ENCODE data around the gene MTMR3.

Gene MTMR3

GRCh38 chr22:29903371-29903770 is 20.4 kb downstream of the MTMR3 start:
- TF ChIP-seq CTCF (conservative IDR thresholded peaks at IDR 0.05), result no peak
- H3K27ac ChIP-seq, result no peak overlapping the region

- TF ChIP-seq CTCF (conservative IDR thresholded peaks at IDR 0.05), result no peak
Measured at GRCh38 chr22:29904020-29904419, 21.0 kb downstream of the MTMR3 start.

GRCh38 chr22:29907753-29908515 is 25.0 kb downstream of the MTMR3 start:
- peak overlapping the region; percentile 70 for H3K27ac ChIP-seq

More at GRCh38 chr22:29904020-29904419, 21.0 kb downstream of the MTMR3 start:
- no peak overlapping the region for H3K27ac ChIP-seq

GRCh38 chr22:29912141-29912540 is 29.2 kb downstream of the MTMR3 start:
- TF ChIP-seq CTCF (conservative IDR thresholded peaks at IDR 0.05), result no peak
- no peak overlapping the region for H3K27ac ChIP-seq

More at GRCh38 chr22:29907753-29908515, 25.0 kb downstream of the MTMR3 start:
- TF ChIP-seq CTCF (conservative IDR thresholded peaks at IDR 0.05), result no peak

- no peak overlapping the region for H3K27ac ChIP-seq
- TF ChIP-seq CTCF (conservative IDR thresholded peaks at IDR 0.05), result no peak
Measured at GRCh38 chr22:29912605-29913398, 29.8 kb downstream of the MTMR3 start.

GRCh38 chr22:29914165-29914564 is 31.2 kb downstream of the MTMR3 start:
- H3K27ac ChIP-seq, result no peak overlapping the region
- no peak for TF ChIP-seq CTCF (conservative IDR thresholded peaks at IDR 0.05)

GRCh38 chr22:29914991-29915533 is 32.1 kb downstream of the MTMR3 start:
- no peak overlapping the region for H3K27ac ChIP-seq
- TF ChIP-seq CTCF (conservative IDR thresholded peaks at IDR 0.05), result no peak
